Spleen (tissue), 7 donors: ENCODE results near the gene CELA2A.

Source experiments
- POLR2A ChIP-seq, 3 donors: fragments of 450-650 bp; IDR thresholded peaks; one replicate each; pipeline ENCODE4 v1.5.1; 2017; ENCODE audit warnings: antibody characterized with exemption in 3 of 3, mild to moderate bottlenecking in 1 of 3
- POLR2AphosphoS5 ChIP-seq, 3 donors: sonication (generic); formaldehyde crosslinking; IDR thresholded peaks; one replicate each; pipeline ENCODE4 v1.5.1; 2017; ENCODE audit warnings: antibody characterized with exemption in 3 of 3
- TF ChIP-seq, protein P1 (sequence below), 11 experiments: fragments of 200-600 bp in 7 of 11; fragments of 450-650 bp in 4 of 11; sonication (generic) in 4 of 11; IDR thresholded peaks in 8 of 11; conservative IDR thresholded peaks in 3 of 11; 1 replicate in 7 of 11; 2 replicates in 4 of 11; pipeline versions ENCODE4 v1.4.0 to v1.8.0; 2016 to 2021; ENCODE audit warnings: antibody characterized with exemption in 11 of 11, inconsistent platforms in 4 of 11, mild to moderate bottlenecking in 1 of 11
- donor health status: DM: no; HTN: no; CAD: no; lungs with moderate emphysema.
- donor health status: DM: no; HTN: no; CAD: no.
- donor health status: DM: no; HTN: no; CAD: no.

DNA sequence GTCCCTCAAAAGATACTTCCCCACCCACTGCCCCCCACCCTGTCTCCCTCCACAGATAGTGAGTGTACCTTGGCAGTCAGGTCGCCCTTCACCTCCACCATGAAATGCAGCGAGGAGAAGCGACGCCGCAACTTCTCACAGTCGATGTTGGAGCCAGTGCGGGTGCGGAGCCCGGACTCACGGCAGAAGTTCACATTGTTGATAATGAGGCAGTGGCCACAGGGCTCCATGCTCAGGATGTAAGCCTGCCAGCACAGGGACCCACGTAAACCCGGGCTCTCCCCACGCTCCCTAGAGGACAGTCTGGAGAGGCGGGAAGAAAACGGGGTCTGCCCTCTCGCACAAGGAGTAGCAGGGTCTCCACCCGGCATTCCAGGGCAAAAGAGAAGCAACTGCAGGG, 50.3 kb downstream of the CELA2A start:
- TF ChIP-seq, protein P1, sequence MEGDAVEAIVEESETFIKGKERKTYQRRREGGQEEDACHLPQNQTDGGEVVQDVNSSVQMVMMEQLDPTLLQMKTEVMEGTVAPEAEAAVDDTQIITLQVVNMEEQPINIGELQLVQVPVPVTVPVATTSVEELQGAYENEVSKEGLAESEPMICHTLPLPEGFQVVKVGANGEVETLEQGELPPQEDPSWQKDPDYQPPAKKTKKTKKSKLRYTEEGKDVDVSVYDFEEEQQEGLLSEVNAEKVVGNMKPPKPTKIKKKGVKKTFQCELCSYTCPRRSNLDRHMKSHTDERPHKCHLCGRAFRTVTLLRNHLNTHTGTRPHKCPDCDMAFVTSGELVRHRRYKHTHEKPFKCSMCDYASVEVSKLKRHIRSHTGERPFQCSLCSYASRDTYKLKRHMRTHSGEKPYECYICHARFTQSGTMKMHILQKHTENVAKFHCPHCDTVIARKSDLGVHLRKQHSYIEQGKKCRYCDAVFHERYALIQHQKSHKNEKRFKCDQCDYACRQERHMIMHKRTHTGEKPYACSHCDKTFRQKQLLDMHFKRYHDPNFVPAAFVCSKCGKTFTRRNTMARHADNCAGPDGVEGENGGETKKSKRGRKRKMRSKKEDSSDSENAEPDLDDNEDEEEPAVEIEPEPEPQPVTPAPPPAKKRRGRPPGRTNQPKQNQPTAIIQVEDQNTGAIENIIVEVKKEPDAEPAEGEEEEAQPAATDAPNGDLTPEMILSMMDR (IDR thresholded peaks at IDR 0.05 in 8 of 11, conservative IDR thresholded peaks at IDR 0.05 in 3 of 11) = no peak
- TF ChIP-seq POLR2A (IDR thresholded peaks at IDR 0.05) (no peak), POLR2AphosphoS5 (IDR thresholded peaks at IDR 0.05) (no peak)
